Fibroblast of mammary gland (primary cell): Measurements from ENCODE around the gene KIF25.

Source experiments
- DNase-seq: peaks from one replicate; pipeline ENCODE4 v3.0.0-alpha.2; 2010; ENCODE audit warnings: low read depth
- H3K4me3 ChIP-seq: 2 replicates; pipeline ENCODE4 v1.5.1; 2011; ENCODE audit warnings: low read depth, mild to moderate bottlenecking, low read length, moderate library complexity; ENCODE audit not compliant: control insufficient read depth
- CTCF ChIP-seq: conservative IDR thresholded peaks from 2 replicates; pipeline ENCODE4 v1.5.1; 2011; ENCODE audit warnings: low read depth, low read length, inconsistent platforms; ENCODE audit not compliant: control insufficient read depth, insufficient read depth

Gene KIF25

GRCh38 chr6:168029459-168030217 is 32.2 kb downstream of the KIF25 start:
- DNase-seq: no peak
- no peak for TF ChIP-seq CTCF
- no peak overlapping the region for H3K4me3 ChIP-seq

- TF ChIP-seq CTCF: no peak
- no peak for DNase-seq
- no peak overlapping the region for H3K4me3 ChIP-seq
Observed at GRCh38 chr6:168030218-168030746, 32.8 kb downstream of the KIF25 start.

GRCh38 chr6:168030908-168031307 is 33.4 kb downstream of the KIF25 start:
- no peak for DNase-seq
- TF ChIP-seq CTCF: no peak
- no peak overlapping the region for H3K4me3 ChIP-seq

GRCh38 chr6:168031411-168031971 is 34.0 kb downstream of the KIF25 start:
- DNase-seq: peak; percentile 85
- no peak overlapping the region for H3K4me3 ChIP-seq
- TF ChIP-seq CTCF: no peak

- peak; percentile 86 for DNase-seq
- H3K4me3 ChIP-seq: no peak overlapping the region
- peak; percentile 62 for TF ChIP-seq CTCF
Observed at GRCh38 chr6:168032005-168032760, 34.7 kb downstream of the KIF25 start.

GRCh38 chr6:168033791-168034190 is 36.3 kb downstream of the KIF25 start:
- no peak for TF ChIP-seq CTCF
- no peak for DNase-seq
- no peak overlapping the region for H3K4me3 ChIP-seq
